ENCODE data around the gene DENND4B.

DNA sequence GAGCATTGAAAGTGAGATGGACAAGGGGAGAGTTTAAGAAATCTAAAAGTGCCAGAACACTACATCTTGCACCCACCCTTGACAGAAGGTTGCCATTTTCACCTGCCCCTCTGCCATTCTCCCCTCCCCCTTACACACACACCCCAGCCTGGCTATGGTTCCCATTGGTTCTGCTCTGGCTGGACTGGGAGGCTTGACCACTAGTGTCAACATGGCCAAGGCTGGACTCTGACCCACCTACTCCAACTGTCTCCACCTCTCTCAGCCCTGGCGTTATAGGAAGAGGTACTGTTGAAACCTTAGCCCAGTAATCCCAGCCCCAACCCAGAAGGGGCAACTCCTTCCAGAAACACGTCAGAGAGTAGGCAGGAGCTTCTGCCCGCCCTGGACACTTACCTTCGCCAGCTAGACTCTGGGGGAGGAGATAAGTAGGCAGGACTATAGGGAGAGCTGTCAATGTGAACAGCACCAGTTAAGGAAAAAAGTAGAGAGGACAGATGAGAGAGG is 7.4 kb upstream of the DENND4B start:
- TF ChIP-seq GABPA (IDR thresholded peaks at IDR 0.05; ENCODE audit: low read depth) (no peak), POLR2AphosphoS5 (IDR thresholded peaks at IDR 0.05; ENCODE audit: low read depth, low read length) (no peak), CHD2 (IDR thresholded peaks at IDR 0.05; ENCODE audit: low read length, partially characterized antibody) (no peak), MXI1 (IDR thresholded peaks at IDR 0.05; ENCODE audit: low read depth, low read length) (no peak), RFX5 (IDR thresholded peaks at IDR 0.05; ENCODE audit: low read length) (no peak), FOXJ3 (CRISPR knock-in tag; IDR thresholded peaks at IDR 0.05) (no peak), JUND (IDR thresholded peaks at IDR 0.05) (no peak), SIN3A (IDR thresholded peaks at IDR 0.05; ENCODE audit: borderline replicate concordance, low read depth, low read length) (no peak), MEF2A (IDR thresholded peaks at IDR 0.05; ENCODE audit: borderline replicate concordance, low read depth) (no peak)
- TF ChIP-seq, protein P1, sequence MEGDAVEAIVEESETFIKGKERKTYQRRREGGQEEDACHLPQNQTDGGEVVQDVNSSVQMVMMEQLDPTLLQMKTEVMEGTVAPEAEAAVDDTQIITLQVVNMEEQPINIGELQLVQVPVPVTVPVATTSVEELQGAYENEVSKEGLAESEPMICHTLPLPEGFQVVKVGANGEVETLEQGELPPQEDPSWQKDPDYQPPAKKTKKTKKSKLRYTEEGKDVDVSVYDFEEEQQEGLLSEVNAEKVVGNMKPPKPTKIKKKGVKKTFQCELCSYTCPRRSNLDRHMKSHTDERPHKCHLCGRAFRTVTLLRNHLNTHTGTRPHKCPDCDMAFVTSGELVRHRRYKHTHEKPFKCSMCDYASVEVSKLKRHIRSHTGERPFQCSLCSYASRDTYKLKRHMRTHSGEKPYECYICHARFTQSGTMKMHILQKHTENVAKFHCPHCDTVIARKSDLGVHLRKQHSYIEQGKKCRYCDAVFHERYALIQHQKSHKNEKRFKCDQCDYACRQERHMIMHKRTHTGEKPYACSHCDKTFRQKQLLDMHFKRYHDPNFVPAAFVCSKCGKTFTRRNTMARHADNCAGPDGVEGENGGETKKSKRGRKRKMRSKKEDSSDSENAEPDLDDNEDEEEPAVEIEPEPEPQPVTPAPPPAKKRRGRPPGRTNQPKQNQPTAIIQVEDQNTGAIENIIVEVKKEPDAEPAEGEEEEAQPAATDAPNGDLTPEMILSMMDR (IDR thresholded peaks at IDR 0.05): no peak
- TF ChIP-seq, protein P2, sequence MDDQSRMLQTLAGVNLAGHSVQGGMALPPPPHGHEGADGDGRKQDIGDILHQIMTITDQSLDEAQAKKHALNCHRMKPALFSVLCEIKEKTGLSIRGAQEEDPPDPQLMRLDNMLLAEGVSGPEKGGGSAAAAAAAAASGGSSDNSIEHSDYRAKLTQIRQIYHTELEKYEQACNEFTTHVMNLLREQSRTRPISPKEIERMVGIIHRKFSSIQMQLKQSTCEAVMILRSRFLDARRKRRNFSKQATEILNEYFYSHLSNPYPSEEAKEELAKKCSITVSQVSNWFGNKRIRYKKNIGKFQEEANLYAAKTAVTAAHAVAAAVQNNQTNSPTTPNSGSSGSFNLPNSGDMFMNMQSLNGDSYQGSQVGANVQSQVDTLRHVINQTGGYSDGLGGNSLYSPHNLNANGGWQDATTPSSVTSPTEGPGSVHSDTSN (IDR thresholded peaks at IDR 0.05): no peak
- TF ChIP-seq, protein P3, sequence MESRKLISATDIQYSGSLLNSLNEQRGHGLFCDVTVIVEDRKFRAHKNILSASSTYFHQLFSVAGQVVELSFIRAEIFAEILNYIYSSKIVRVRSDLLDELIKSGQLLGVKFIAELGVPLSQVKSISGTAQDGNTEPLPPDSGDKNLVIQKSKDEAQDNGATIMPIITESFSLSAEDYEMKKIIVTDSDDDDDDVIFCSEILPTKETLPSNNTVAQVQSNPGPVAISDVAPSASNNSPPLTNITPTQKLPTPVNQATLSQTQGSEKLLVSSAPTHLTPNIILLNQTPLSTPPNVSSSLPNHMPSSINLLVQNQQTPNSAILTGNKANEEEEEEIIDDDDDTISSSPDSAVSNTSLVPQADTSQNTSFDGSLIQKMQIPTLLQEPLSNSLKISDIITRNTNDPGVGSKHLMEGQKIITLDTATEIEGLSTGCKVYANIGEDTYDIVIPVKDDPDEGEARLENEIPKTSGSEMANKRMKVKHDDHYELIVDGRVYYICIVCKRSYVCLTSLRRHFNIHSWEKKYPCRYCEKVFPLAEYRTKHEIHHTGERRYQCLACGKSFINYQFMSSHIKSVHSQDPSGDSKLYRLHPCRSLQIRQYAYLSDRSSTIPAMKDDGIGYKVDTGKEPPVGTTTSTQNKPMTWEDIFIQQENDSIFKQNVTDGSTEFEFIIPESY (IDR thresholded peaks at IDR 0.05; ENCODE audit: borderline replicate concordance, low read depth): no peak
- TF ChIP-seq, protein P4, sequence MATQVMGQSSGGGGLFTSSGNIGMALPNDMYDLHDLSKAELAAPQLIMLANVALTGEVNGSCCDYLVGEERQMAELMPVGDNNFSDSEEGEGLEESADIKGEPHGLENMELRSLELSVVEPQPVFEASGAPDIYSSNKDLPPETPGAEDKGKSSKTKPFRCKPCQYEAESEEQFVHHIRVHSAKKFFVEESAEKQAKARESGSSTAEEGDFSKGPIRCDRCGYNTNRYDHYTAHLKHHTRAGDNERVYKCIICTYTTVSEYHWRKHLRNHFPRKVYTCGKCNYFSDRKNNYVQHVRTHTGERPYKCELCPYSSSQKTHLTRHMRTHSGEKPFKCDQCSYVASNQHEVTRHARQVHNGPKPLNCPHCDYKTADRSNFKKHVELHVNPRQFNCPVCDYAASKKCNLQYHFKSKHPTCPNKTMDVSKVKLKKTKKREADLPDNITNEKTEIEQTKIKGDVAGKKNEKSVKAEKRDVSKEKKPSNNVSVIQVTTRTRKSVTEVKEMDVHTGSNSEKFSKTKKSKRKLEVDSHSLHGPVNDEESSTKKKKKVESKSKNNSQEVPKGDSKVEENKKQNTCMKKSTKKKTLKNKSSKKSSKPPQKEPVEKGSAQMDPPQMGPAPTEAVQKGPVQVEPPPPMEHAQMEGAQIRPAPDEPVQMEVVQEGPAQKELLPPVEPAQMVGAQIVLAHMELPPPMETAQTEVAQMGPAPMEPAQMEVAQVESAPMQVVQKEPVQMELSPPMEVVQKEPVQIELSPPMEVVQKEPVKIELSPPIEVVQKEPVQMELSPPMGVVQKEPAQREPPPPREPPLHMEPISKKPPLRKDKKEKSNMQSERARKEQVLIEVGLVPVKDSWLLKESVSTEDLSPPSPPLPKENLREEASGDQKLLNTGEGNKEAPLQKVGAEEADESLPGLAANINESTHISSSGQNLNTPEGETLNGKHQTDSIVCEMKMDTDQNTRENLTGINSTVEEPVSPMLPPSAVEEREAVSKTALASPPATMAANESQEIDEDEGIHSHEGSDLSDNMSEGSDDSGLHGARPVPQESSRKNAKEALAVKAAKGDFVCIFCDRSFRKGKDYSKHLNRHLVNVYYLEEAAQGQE (IDR thresholded peaks at IDR 0.05; ENCODE audit: low read depth, low read length): no peak

All from SK-N-SH (cell line).